Measurements from ENCODE around the gene SYP. TPM values are rescaled to one million over a fixed set of nuclear protein-coding genes. Genes with fewer than 3 reads are reported as not detected.

SYP gene
- 1 to 10 TPM; 1.4 to 6.8 (median 2.1) TPM for polyA plus RNA-seq

- WGBS, 3 donors, result 0 to 38% (median 1%) methylated on average over 20 to 58 of the region's 61 CpGs
- no peak within 1 kb of the TSS for H3K27ac ChIP-seq (ENCODE audit: low read depth, low read length)
Measured at GRCh38 chrX:49199906-49200771, at the start of gene SYP. SYP (minus strand) TSS chrX:49200193; CDS start chrX:49200186, 7 bp downstream.

GRCh38 chrX:49249616-49250015 is 49.6 kb upstream of the SYP start:
- WGBS, 3 donors, result 88 to 94% (median 93%) methylated on average over 5 to 9 of the region's 9 CpGs
- no peak overlapping the region for H3K27ac ChIP-seq (ENCODE audit: low read depth, low read length)

- no peak overlapping the region for H3K27ac ChIP-seq (ENCODE audit: low read depth, low read length)
- 82 to 96% (median 89%) methylated on average over 6 of the region's 6 CpGs for WGBS, 3 donors
Measured at GRCh38 chrX:49249071-49249470, 49.1 kb upstream of the SYP start.

GRCh38 chrX:49247916-49248811 is 48.2 kb upstream of the SYP start:
- WGBS, 3 donors, result 72 to 87% (median 87%) methylated on average over 10 to 28 of the region's 28 CpGs
- H3K27ac ChIP-seq (ENCODE audit: low read depth, low read length), result no peak overlapping the region

GRCh38 chrX:49247346-49247745 is 47.4 kb upstream of the SYP start:
- WGBS, 3 donors, result 88 to 95% (median 92%) methylated on average over 9 to 11 of the region's 11 CpGs

GRCh38 chrX:49246541-49246940 is 46.5 kb upstream of the SYP start:
- 92 to 100% (median 93%) methylated on average over 5 to 10 of the region's 10 CpGs for WGBS, 3 donors
- H3K27ac ChIP-seq (ENCODE audit: low read depth, low read length), result no peak overlapping the region

More at GRCh38 chrX:49247346-49247745, 47.4 kb upstream of the SYP start:
- H3K27ac ChIP-seq (ENCODE audit: low read depth, low read length), result no peak overlapping the region

GRCh38 chrX:49244207-49244606 is 44.2 kb upstream of the SYP start:
- 84 to 94% (median 93%) methylated on average over 2 of the region's 2 CpGs for WGBS, 3 donors
- no peak overlapping the region for H3K27ac ChIP-seq (ENCODE audit: low read depth, low read length)

GRCh38 chrX:49243166-49243565 is 43.2 kb upstream of the SYP start:
- WGBS, 3 donors, result 73 to 97% (median 76%) methylated on average over 5 to 12 of the region's 12 CpGs

GRCh38 chrX:49242545-49243066 is 42.6 kb upstream of the SYP start:
- H3K27ac ChIP-seq (ENCODE audit: low read depth, low read length), result no peak overlapping the region
- 82 to 97% (median 92%) methylated on average over 11 to 12 of the region's 12 CpGs for WGBS, 3 donors

More at GRCh38 chrX:49243166-49243565, 43.2 kb upstream of the SYP start:
- H3K27ac ChIP-seq (ENCODE audit: low read depth, low read length), result no peak overlapping the region

- no peak overlapping the region for H3K27ac ChIP-seq (ENCODE audit: low read depth, low read length)
- WGBS, 3 donors, result 62 to 81% (median 72%) methylated on average over 6 to 7 of the region's 7 CpGs
Measured at GRCh38 chrX:49238735-49239134, 38.7 kb upstream of the SYP start.

GRCh38 chrX:49237060-49237459 is 37.1 kb upstream of the SYP start:
- H3K27ac ChIP-seq (ENCODE audit: low read depth, low read length), result no peak overlapping the region

GRCh38 chrX:49233887-49234555 is 34.0 kb upstream of the SYP start:
- WGBS, 3 donors, result 48 to 64% (median 50%) methylated on average over 35 to 55 of the region's 56 CpGs
- no peak overlapping the region for H3K27ac ChIP-seq (ENCODE audit: low read depth, low read length)

More at GRCh38 chrX:49237060-49237459, 37.1 kb upstream of the SYP start:
- WGBS, 3 donors, result 39 to 85% (median 72%) methylated on average over 9 of the region's 9 CpGs

- no peak within 1 kb of the TSS for H3K27ac ChIP-seq (ENCODE audit: low read depth, low read length)
- WGBS, 3 donors, result 75 to 88% (median 82%) methylated on average over 9 of the region's 9 CpGs
Measured at GRCh38 chrX:49233176-49233575, 33.2 kb upstream of the SYP start, which contains the start of gene CACNA1F. CACNA1F (minus strand) TSS chrX:49233340; CDS start chrX:49233309, 31 bp downstream.

GRCh38 chrX:49232525-49232924 is 32.5 kb upstream of the SYP start:
- WGBS, 3 donors, result 88 to 95% (median 92%) methylated on average over 2 of the region's 2 CpGs
- no peak overlapping the region for H3K27ac ChIP-seq (ENCODE audit: low read depth, low read length)

- WGBS, 3 donors, result 89 to 98% (median 97%) methylated on average over 9 to 10 of the region's 10 CpGs
- no peak overlapping the region for H3K27ac ChIP-seq (ENCODE audit: low read depth, low read length)
Measured at GRCh38 chrX:49231333-49232000, 31.5 kb upstream of the SYP start.

- WGBS, 3 donors, result 3 to 39% (median 4%) methylated on average over 24 to 44 of the region's 44 CpGs
- no peak overlapping the region for H3K27ac ChIP-seq (ENCODE audit: low read depth, low read length)
Measured at GRCh38 chrX:49230500-49231232, 30.7 kb upstream of the SYP start.

GRCh38 chrX:49228185-49228584 is 28.2 kb upstream of the SYP start:
- no peak overlapping the region for H3K27ac ChIP-seq (ENCODE audit: low read depth, low read length)
- WGBS, 3 donors, result 81 to 92% (median 88%) methylated on average over 15 to 17 of the region's 17 CpGs
